HAP-1 (cell line): ENCODE measurements around the gene ENSA.
"Not testable (repeated sequence)": the region's sequence is repeated elsewhere in the genome, so short reads cannot be mapped to it uniquely, and the experiment has no call there.

Experiments used
- DNase-seq, 2 experiments: peaks; one replicate each; pipeline ENCODE4 v3.0.0-alpha.2; 2016 to 2020; ENCODE audit warnings: low spot score in 2 of 2
- H3K27me3 ChIP-seq: fragments of 250-450 bp; sonication (Bioruptor Pico); 2 replicates; pipeline ENCODE4 v1.5.1; 2020; ENCODE audit warnings: low read depth, mild to moderate bottlenecking, moderate library complexity
- H3K36me3 ChIP-seq: fragments of 250-450 bp; sonication (Bioruptor Pico); replicated peaks from 2 replicates; pipeline ENCODE4 v1.5.1; 2020; ENCODE audit warnings: mild to moderate bottlenecking
- H3K4me1 ChIP-seq: fragments of 250-450 bp; sonication (Bioruptor Pico); 2 replicates; pipeline ENCODE4 v1.5.1; 2020; ENCODE audit warnings: mild to moderate bottlenecking
- H3K4me3 ChIP-seq: fragments of 250-450 bp; sonication (Bioruptor Pico); 2 replicates; pipeline ENCODE4 v1.5.1; 2020; ENCODE audit warnings: mild to moderate bottlenecking, moderate library complexity
- H3K9me3 ChIP-seq: fragments of 250-450 bp; sonication (Bioruptor Pico); 2 replicates; pipeline ENCODE4 v1.5.1; 2020; ENCODE audit warnings: mild to moderate bottlenecking, moderate library complexity
- in situ Hi-C: fragments of 300-500 bp; cut with MboI; formaldehyde crosslinking; loops from 3 replicates; pipeline ENCODE4 v1.14.3; 2020; ENCODE audit warnings: low sequenced_read_pairs, inconsistent platforms, mixed read lengths

The ENSA gene

DNA sequence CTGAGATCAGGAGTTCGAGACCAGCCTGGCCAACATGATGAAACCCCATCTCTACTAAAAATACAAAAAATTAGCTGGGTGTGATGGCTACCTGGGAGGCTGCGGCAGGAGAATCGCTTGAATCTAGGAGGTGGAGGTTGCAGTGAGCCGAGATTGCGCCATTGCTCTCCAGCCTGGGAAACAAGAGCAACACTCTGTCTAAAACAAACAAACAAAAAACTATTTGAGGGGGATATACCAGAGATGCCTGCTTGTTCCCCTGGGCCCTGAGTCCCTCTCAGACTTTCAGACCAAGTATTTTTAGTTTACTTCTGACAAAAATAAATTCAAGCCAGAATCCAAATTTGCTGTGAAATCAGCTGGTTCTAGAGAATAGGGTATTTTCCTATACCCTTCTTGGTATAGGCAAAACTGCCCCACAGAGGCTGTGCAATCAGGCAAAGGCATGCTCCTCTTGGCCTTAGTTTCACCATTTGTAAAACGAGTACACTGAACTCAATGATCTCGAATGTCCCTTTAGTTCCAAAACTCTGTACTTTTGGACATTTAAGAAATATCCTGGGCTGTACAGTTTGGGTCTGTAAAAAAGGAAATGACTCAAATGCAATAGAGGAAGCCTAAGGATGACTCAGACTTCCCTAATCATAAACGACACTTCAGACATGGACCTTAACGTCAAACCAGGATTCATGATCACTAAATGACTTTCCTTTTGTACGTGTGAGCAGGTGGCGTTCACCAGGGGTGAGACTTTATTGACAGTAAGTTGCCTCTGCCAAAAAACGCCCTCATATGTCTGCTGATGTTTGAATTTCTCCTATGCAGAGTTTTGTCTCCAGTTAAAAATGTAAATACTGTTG lies 16.1 kb downstream of the ENSA start:
- in situ Hi-C loops = no loop called here
- Histone ChIP-seq H3K36me3 (peaks cover 37% of the 10 kb centered on the region), H3K4me1 (no peaks in the 10 kb centered on the region)

DNA sequence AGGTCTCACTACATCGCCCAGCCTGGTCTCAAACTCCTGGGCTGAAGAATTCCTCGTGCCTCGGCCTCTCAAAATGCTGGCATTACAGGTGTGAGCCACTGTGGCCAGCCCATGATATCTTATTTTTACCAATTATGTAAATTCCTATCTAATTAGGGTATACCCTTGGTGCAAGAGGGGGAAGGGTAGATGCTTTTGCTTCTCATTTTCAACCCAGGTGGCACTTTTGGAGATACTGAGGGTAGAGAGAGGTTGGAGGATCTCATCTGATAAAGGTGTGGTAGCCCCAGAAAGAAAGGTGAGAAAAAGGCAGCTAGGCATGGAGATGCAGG lies 17.4 kb downstream of the ENSA start:
- Histone ChIP-seq H3K27me3 (no peaks in the 10 kb centered on the region), H3K36me3 (peaks cover 29% of the 10 kb centered on the region), H3K9me3 (no peaks in the 10 kb centered on the region), H3K4me1 (no peaks in the 10 kb centered on the region), H3K4me3 (no peak overlapping the region)
- in situ Hi-C loops = no loop called here
- DNase-seq = no peak

More for the DNA sequence above, 16.1 kb downstream of the ENSA start:
- Histone ChIP-seq H3K9me3 (no peaks in the 10 kb centered on the region), H3K27me3 (no peaks in the 10 kb centered on the region), H3K4me3 (no peak overlapping the region)
- no peak for DNase-seq

GRCh38 chr1:150610576-150610975 lies 18.8 kb downstream of the ENSA start:
- DNase-seq = no peak
- in situ Hi-C loops = no loop called here
- H3K4me3 ChIP-seq = no peak overlapping the region

DNA sequence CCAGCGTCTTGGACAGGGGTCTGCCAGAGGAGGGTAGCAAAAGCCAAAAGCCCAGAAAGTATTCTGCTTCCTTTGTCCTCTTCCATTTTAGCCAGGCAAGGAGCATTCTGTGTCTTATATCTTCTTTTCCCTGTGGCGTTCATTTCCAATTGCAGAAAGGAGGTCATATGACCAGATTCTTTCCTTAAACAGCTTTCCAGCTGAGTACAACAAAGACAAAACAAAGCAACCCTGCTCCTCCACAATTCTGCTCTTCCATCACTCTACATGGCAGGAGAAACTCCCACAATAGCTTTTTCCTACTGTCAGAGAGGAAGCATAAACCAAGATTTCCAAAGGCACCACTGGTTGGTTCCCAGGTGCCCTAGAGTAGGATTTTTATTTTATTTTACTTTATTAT lies 19.7 kb downstream of the ENSA start:
- DNase-seq = no peak
- Histone ChIP-seq H3K9me3 (no peaks in the 10 kb centered on the region), H3K4me1 (peaks cover 5% of the 10 kb centered on the region), H3K27me3 (no peaks in the 10 kb centered on the region), H3K4me3 (no peak overlapping the region), H3K36me3 (peaks cover 16% of the 10 kb centered on the region)
- in situ Hi-C loops = no loop called here

More at GRCh38 chr1:150610576-150610975, 18.8 kb downstream of the ENSA start:
- Histone ChIP-seq H3K9me3 (no peaks in the 10 kb centered on the region), H3K4me1 (no peaks in the 10 kb centered on the region), H3K36me3 (peaks cover 22% of the 10 kb centered on the region), H3K27me3 (no peaks in the 10 kb centered on the region)

GRCh38 chr1:150606463-150607142 lies 22.8 kb downstream of the ENSA start:
- in situ Hi-C loops = no loop called here
- no peak for DNase-seq
- Histone ChIP-seq H3K27me3 (no peaks in the 10 kb centered on the region), H3K36me3 (peaks cover 7% of the 10 kb centered on the region), H3K4me3 (no peak overlapping the region), H3K4me1 (peaks cover 14% of the 10 kb centered on the region), H3K9me3 (no peaks in the 10 kb centered on the region)

DNA sequence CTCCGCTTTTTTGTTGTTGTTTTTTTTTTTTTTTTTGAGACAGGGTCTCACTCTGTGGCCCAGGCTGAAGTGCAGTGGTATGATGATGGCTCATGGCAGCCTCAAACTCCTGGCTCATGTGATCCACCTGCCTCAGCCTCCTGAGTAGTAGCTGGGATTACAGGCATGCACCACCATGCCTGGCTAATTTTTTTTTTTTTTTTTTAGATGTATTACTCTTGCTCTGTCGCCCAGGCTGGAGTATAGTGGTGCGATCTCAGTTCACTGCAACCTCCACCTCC lies 24.0 kb downstream of the ENSA start:
- H3K4me3 ChIP-seq, DNase-seq, H3K9me3 ChIP-seq, H3K36me3 ChIP-seq, H3K27me3 ChIP-seq, in situ Hi-C loops: not testable (repeated sequence)
- peaks cover 14% of the 10 kb centered on the region for H3K4me1 ChIP-seq

- no peak for DNase-seq
- Histone ChIP-seq H3K9me3 (no peaks in the 10 kb centered on the region), H3K36me3 (no peaks in the 10 kb centered on the region), H3K4me3 (no peak overlapping the region), H3K4me1 (peaks cover 14% of the 10 kb centered on the region), H3K27me3 (no peaks in the 10 kb centered on the region)
- in situ Hi-C loops = no loop called here
Observed at GRCh38 chr1:150604226-150604588, 25.2 kb downstream of the ENSA start.

DNA sequence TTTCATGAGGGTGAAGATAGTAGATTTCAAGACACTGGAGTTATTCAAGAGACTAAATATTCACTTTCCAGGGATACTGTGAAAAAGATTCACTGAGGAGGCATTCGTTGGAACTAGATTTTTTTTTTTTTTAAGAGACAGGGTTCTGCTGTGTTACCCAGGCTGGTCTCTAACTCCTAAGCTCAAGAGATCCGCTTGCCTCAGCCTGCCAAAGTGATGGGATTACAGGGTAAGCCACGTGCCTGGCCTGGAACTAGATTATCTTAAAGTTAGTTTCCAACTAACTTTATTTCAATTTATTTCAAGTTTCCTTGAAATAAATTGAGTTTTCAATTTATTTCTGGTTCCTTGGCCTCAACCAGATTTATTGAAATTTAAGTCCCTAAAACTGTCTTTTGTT lies 25.7 kb downstream of the ENSA start:
- in situ Hi-C loops = no loop called here
- H3K36me3 ChIP-seq = no peaks in the 10 kb centered on the region
- H3K9me3 ChIP-seq = no peaks in the 10 kb centered on the region
- H3K27me3 ChIP-seq = no peaks in the 10 kb centered on the region
- no peak overlapping the region for H3K4me3 ChIP-seq
- peaks cover 14% of the 10 kb centered on the region for H3K4me1 ChIP-seq
- DNase-seq = no peak

DNA sequence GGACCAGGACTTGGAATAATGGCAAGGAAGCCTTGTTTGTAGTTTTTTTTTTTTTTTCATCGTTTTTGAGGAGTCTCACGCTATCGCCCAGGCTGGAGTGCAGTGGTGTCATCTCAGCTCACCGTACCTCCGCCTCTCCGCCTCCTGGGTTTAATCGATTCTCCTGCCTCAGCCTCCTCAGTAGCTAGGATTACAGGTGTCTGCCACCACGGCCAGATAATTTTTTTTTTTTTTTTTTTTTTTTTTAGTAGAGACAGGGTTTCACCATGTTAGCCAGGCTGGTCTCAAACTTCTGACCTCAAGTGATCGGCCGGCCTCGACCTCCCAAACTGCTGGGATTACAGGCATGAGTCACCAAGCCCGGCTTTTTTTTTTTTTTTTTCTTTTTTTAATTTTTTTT lies 27.0 kb downstream of the ENSA start:
- peaks cover 15% of the 10 kb centered on the region for H3K4me1 ChIP-seq
- H3K9me3 ChIP-seq, H3K27me3 ChIP-seq, H3K36me3 ChIP-seq, DNase-seq, H3K4me3 ChIP-seq, in situ Hi-C loops: not testable (repeated sequence)

DNA sequence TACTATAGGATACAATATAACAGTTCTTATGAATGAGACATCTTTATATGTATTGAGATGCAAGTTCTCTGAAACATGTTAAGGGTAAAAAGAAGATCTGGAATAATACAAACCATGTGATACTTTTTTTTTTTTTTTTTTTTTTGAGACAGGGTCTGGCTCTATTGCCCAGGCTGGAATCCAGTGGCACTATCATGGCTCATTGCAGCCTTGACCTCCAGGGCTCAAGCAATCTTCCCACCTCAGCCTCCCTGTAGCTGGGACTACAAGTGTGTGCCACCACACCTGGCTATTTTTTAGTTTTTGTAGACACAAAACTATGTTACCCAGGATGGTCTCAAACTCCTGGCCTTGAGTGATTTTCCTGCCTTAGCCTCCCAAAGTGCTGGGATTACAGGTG lies 27.9 kb downstream of the ENSA start:
- in situ Hi-C loops = no loop called here
- no peaks in the 10 kb centered on the region for H3K27me3 ChIP-seq
- peaks cover 20% of the 10 kb centered on the region for H3K4me1 ChIP-seq

DNA sequence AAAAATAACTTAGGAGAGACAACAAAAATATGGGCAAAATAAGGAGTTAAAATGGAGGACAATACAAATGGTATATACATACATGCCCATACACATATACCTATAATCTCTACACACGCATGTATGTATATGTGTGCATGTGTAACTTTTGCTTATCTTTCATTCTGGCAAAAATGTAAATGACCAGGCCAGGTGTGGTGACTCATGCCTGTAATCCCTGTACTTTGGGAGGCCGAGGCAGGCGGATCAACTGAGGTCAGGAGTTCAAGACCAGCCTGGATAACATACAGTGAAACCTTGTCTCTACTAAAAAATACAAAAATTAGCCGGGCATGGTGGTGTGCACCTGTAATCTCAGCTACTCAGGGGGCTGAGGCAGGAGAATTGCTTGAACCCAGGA lies 31.1 kb downstream of the ENSA start:
- H3K9me3 ChIP-seq, H3K4me1 ChIP-seq, DNase-seq, in situ Hi-C loops, H3K4me3 ChIP-seq, H3K27me3 ChIP-seq, H3K36me3 ChIP-seq: not testable (repeated sequence)

More for the DNA sequence above, 27.9 kb downstream of the ENSA start:
- H3K9me3 ChIP-seq = no peaks in the 10 kb centered on the region
- H3K36me3 ChIP-seq = no peaks in the 10 kb centered on the region
- no peak overlapping the region for H3K4me3 ChIP-seq
- DNase-seq = no peak

DNA sequence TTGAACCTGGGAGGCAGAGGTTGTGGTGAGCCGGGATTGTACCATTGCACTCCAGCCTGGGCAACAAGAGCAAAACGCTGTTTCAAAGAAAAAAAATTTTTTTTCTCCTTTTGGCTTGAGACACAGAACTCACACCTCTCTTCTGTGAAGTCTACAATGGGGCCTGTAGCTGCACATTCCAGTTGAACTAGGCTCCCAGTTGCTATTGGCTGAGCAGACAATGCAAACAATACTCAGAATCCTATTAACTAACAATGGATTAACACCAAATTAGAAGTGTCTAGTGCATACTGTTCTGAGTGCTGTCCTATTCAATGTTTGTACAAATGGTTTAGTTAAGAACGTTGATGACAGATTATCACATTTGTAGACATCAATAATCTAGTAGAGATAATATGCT lies 32.4 kb downstream of the ENSA start:
- Histone ChIP-seq H3K9me3 (0 out of 2 replicates have a peak, but pooled peaks cover 2% of the 10 kb centered on the region), H3K4me1 (peaks cover 9% of the 10 kb centered on the region), H3K4me3 (no peak overlapping the region), H3K36me3 (no peaks in the 10 kb centered on the region), H3K27me3 (no peaks in the 10 kb centered on the region)
- DNase-seq = peak; percentile 73 to 92
- in situ Hi-C loops = no loop called here

DNA sequence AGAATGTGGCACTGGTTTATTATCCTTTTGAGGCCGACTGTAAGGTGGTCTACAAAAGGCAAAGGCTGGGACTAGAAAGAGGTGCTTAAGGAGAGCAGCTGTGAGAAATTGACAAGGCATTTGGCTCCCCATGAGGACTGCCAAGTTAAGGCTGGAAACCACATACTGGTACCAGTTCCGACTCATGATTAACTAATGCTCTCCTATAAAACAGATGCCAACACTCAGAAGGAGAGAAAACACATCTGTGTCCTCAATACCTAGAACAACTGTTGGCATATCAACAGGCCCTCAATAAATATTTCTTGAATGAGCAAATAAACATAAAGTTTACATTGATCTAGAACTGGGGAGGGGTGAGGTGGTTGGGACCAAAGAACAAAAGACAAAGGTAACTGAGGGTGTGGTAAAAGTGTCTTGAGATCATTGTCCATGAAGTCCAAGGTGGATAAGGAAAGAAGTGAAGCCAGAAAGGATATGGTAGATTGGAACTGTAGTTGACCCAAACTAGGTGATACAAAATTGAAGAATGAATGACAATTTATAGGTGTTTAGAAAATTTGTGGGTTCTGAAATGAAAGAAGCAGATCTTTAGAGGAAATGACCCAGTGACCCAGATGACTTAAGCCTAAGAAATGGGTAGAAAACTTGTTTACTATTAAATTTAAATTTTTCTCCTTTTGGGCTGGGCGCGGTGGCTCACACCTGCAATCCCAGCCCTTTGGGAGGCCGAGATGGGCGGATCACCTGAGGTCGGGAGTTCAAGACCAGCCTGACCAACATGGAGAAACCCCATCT lies 33.1 kb downstream of the ENSA start:
- in situ Hi-C loops = no loop called here
- Histone ChIP-seq H3K9me3 (0 out of 2 replicates have a peak, but pooled peaks cover 2% of the 10 kb centered on the region), H3K4me3 (no peak overlapping the region), H3K4me1 (peaks cover 9% of the 10 kb centered on the region), H3K27me3 (no peaks in the 10 kb centered on the region), H3K36me3 (no peaks in the 10 kb centered on the region)
- no peak for DNase-seq

DNA sequence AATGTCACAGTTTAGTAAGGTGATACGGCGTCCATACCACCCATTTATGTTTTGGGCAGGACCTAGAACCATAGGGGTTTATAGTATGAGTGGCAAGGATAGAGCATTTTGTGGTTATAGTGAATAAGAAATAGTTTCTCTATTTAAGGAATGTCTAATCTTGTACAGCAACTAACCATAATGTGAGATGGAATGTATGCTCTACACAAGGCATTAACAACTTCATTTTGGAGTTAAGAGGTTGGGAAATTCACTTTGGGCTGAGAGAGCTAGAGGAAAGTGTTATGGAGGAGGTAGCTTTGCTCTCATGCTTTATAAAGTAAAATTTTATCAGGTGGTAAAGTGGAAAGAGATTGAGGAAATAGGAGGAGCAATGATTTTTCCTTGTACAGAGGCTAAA lies 47.0 kb downstream of the ENSA start:
- Histone ChIP-seq H3K36me3 (peaks cover 17% of the 10 kb centered on the region), H3K4me3 (no peak overlapping the region), H3K4me1 (peaks cover 8% of the 10 kb centered on the region), H3K27me3 (no peaks in the 10 kb centered on the region), H3K9me3 (no peaks in the 10 kb centered on the region)
- in situ Hi-C loops = no loop called here
- DNase-seq = no peak
